Melanocyte of skin (primary cell): ENCODE results near the gene KDM5B. TPM values are rescaled to one million over a fixed set of nuclear protein-coding genes. Genes with fewer than 3 reads are reported as not detected.

ENCODE experiments used
- small RNA-seq, 2 donors: library from RNA; depleted of rRNA; stranded (forward); fragments of <200 nt; gene quantifications; one replicate each; pipeline ENCODE3, GENCODE V24; 2012
- total RNA-seq, 2 donors: library from RNA; depleted of rRNA; stranded (reverse); fragments of >200 nt; gene quantifications; 2 replicates each; pipeline ENCODE4 v1.2.3, GENCODE V29; 2012

Gene KDM5B
- 10 to 100 TPM; 64.0 to 66.3 TPM for total RNA-seq

GRCh38 chr1:202807926-202808757 is at the start of gene KDM5B:
TSS of gene KDM5B (minus strand) at chr1:202808421. CDS start at chr1:202808305, 116 bp downstream.

GRCh38 chr1:202810615-202811295 is 2.5 kb upstream of the KDM5B start, which contains the start of gene PCAT6:
TSS of gene PCAT6 (plus strand) at chr1:202810954.

GRCh38 chr1:202710070-202711045 is 97.9 kb downstream of the KDM5B start, which contains the start of gene SYT2:
TSS of gene SYT2 (minus strand) at chr1:202710454. CDS start at chr1:202605772, 104,682 bp downstream.

Small RNA genes within 50 kb of the gene (small RNA-seq; reads per million reads assigned to genes)
- gene AC098934.3: 0 reads per million in 2 donors

Other genes starting within 250 kb of the KDM5B start
- gene SYT2, start 98.0 kb downstream of the KDM5B start, total RNA-seq: under 1 TPM in 1 of 2 donors, not detected in 1; under 0.01 TPM
- gene PCAT6, start 2.5 kb upstream of the KDM5B start, total RNA-seq: 1 to 10 TPM in 1 of 2 donors, under 1 TPM in 1; 0.33 to 1.4 TPM
- 10 to 100 TPM in 1 of 2 donors, 1 to 10 TPM in 1; 8.9 to 12.0 TPM for gene RABIF, start 80.7 kb upstream of the KDM5B start, total RNA-seq
- 10 to 100 TPM; 30.0 to 56.8 TPM for gene KLHL12, start 118.8 kb upstream of the KDM5B start, total RNA-seq
- 100 to 1,000 TPM; 215 to 230 TPM for gene ADIPOR1, start 149.9 kb upstream of the KDM5B start, total RNA-seq
- gene CYB5R1, start 158.8 kb upstream of the KDM5B start, total RNA-seq: 10 to 100 TPM; 54.9 to 85.0 TPM
- gene TMEM183A, start 199.0 kb upstream of the KDM5B start, total RNA-seq: 10 to 100 TPM; 77.4 to 90.6 TPM
- 1 to 10 TPM; 1.0 to 2.3 TPM for gene PPFIA4, start 218.1 kb upstream of the KDM5B start, total RNA-seq